Hepatocyte (in vitro differentiated cells): ENCODE data around the gene KBTBD6. TPM values are rescaled to one million over a fixed set of nuclear protein-coding genes. Genes with fewer than 3 reads are reported as not detected.
A peak's percentile ranks its signal among the peaks of the same experiment; 100 is the strongest.

Experiments
- DNase-seq: peaks from one replicate; pipeline ENCODE4 v3.0.0-alpha.2; 2016; ENCODE audit warnings: low spot score
- H2AFZ ChIP-seq: fragments of 200-600 bp; sonication (generic); 2 replicates; pipeline ENCODE4 v1.6.0; 2016; ENCODE audit warnings: antibody characterized with exemption, mild to moderate bottlenecking
- H3K27ac ChIP-seq: fragments of 200-600 bp; sonication (generic); 2 replicates; pipeline ENCODE4 v1.5.1; 2016; ENCODE audit warnings: mild to moderate bottlenecking
- H3K27me3 ChIP-seq: fragments of 200-600 bp; sonication (generic); 2 replicates; pipeline ENCODE4 v1.6.1; 2016
- H3K36me3 ChIP-seq: fragments of 200-600 bp; sonication (generic); replicated peaks from 2 replicates; pipeline ENCODE4 v1.5.1; 2016; ENCODE audit warnings: low read depth; ENCODE audit not compliant: insufficient read depth
- H3K4me1 ChIP-seq: fragments of 200-600 bp; sonication (generic); 2 replicates; pipeline ENCODE4 v1.5.1; 2016; ENCODE audit warnings: mild to moderate bottlenecking, moderate library complexity; ENCODE audit not compliant: insufficient read depth
- H3K4me2 ChIP-seq: fragments of 200-600 bp; sonication (generic); 2 replicates; pipeline ENCODE4 v1.6.0; 2016
- H3K4me3 ChIP-seq: fragments of 200-600 bp; sonication (generic); 2 replicates; pipeline ENCODE4 v1.5.1; 2016; ENCODE audit warnings: mild to moderate bottlenecking
- H3K79me2 ChIP-seq: fragments of 200-600 bp; sonication (generic); 2 replicates; pipeline ENCODE4 v1.6.0; 2017; ENCODE audit warnings: mild to moderate bottlenecking
- H3K9me2 ChIP-seq: fragments of 200-600 bp; sonication (generic); replicated peaks from 2 replicates; pipeline ENCODE4 v1.6.0; 2017; ENCODE audit warnings: mild to moderate bottlenecking; ENCODE audit not compliant: insufficient read depth
- H3K9me3 ChIP-seq: fragments of 200-600 bp; sonication (generic); 2 replicates; pipeline ENCODE4 v1.5.1; 2016; ENCODE audit warnings: low read depth, mild to moderate bottlenecking
- H4K20me1 ChIP-seq: fragments of 200-600 bp; sonication (generic); 2 replicates; pipeline ENCODE4 v1.6.0; 2016; ENCODE audit warnings: mild to moderate bottlenecking; ENCODE audit not compliant: insufficient read depth, poor library complexity, severe bottlenecking
- EZH2 ChIP-seq: fragments of 200-600 bp; sonication (generic); IDR thresholded peaks from 2 replicates; pipeline ENCODE4 v1.6.1; 2016; ENCODE audit warnings: antibody characterized with exemption, mild to moderate bottlenecking, borderline replicate concordance
- EZH2phosphoT487 ChIP-seq: fragments of 200-600 bp; sonication (generic); IDR thresholded peaks from one replicate; pipeline ENCODE4 v1.6.1; 2018; ENCODE audit warnings: antibody characterized with exemption, mild to moderate bottlenecking, low read depth, moderate library complexity; ENCODE audit not compliant: unreplicated experiment, severe bottlenecking
- WGBS: methylation state at CpG from one replicate; pipeline ENCODE4 v1.1.6; 2016; ENCODE audit warnings: low lambda C conversion rate; ENCODE audit errors: missing lambda C conversion rate; 5-methylcytosine and 5-hydroxymethylcytosine counted together
- polyA plus RNA-seq: library from polyadenylated mRNA; unstranded; fragments of >200 nt; fragmentation: Nextera tagmentation; extraction: Ambion mirVana; gene quantifications from 2 replicates; pipeline ENCODE4 v1.2.1, GENCODE V29; 2016
- total RNA-seq: library from RNA; depleted of rRNA; stranded (reverse); fragments of >200 nt; gene quantifications from 2 replicates; pipeline ENCODE4 v1.2.3, GENCODE V29; 2014
- TF ChIP-seq, protein P1 (sequence below): fragments of 200-600 bp; sonication (generic); IDR thresholded peaks from 2 replicates; pipeline ENCODE4 v1.5.1; 2016; ENCODE audit warnings: antibody characterized with exemption, mild to moderate bottlenecking; ENCODE audit not compliant: poor library complexity

Gene KBTBD6
- total and polyA plus RNA-seq, 2 experiments from 2014 or later: 3.5 to 8.7 TPM

DNA sequence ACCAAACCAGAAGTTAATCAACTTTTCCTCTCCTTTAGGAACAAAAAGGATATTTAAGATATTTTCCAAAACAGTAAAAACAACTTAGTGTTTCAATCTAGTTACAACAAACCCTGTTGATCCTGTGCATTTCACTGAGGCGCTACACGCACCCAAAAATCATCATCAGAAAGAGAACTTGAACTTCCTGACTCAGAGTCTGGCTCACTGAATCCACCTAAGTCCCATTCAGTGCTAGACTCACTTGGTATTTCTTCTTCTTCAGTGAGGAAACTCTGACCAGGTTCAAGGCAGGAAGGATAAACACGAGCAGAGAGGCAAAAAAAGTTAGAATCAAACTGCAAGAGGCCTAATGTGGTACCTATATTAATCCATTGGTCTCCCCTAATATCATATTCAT, 2.2 kb downstream of the KBTBD6 start:
- peaks cover 37% of the 10 kb centered on the region for H3K79me2 ChIP-seq
- WGBS: 91% methylated on average over 3 of the region's 3 CpGs
- TF ChIP-seq, protein P1, sequence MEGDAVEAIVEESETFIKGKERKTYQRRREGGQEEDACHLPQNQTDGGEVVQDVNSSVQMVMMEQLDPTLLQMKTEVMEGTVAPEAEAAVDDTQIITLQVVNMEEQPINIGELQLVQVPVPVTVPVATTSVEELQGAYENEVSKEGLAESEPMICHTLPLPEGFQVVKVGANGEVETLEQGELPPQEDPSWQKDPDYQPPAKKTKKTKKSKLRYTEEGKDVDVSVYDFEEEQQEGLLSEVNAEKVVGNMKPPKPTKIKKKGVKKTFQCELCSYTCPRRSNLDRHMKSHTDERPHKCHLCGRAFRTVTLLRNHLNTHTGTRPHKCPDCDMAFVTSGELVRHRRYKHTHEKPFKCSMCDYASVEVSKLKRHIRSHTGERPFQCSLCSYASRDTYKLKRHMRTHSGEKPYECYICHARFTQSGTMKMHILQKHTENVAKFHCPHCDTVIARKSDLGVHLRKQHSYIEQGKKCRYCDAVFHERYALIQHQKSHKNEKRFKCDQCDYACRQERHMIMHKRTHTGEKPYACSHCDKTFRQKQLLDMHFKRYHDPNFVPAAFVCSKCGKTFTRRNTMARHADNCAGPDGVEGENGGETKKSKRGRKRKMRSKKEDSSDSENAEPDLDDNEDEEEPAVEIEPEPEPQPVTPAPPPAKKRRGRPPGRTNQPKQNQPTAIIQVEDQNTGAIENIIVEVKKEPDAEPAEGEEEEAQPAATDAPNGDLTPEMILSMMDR: no peak
- TF ChIP-seq EZH2: no peak
- TF ChIP-seq EZH2phosphoT487: no peak

DNA sequence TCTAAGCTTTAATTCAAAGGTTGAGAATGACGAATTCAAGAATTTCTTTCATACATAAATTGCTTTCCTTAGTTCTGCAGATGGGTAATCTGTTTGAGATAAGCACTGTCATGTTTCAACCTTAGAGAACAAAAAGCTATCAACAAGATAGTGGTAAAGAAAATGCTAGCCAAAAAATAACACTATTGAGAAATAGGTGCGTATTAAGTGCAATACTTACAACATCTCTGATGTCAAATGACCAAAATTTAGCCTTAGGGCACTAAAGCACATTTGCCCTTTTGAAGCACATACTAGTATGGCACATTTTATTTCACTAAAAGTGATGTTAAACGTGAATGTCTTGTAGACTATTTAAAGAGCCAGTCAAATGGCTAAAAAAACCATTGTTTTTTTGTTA, 4.9 kb downstream of the KBTBD6 start:
- Histone ChIP-seq H3K27ac (no peak overlapping the region), H3K9me3 (no peaks in the 10 kb centered on the region), H4K20me1 (no peaks in the 10 kb centered on the region), H2AFZ (no peak overlapping the region), H3K79me2 (peaks cover 37% of the 10 kb centered on the region), H3K4me1 (peaks cover 15% of the 10 kb centered on the region), H3K36me3 (no peaks in the 10 kb centered on the region), H3K27me3 (no peaks in the 10 kb centered on the region), H3K4me3 (no peak overlapping the region), H3K4me2 (no peak overlapping the region), H3K9me2 (no peaks in the 10 kb centered on the region)
- no peak for DNase-seq
- TF ChIP-seq EZH2phosphoT487: no peak
- TF ChIP-seq, protein P1: no peak
- 93% methylated on average over 3 of the region's 3 CpGs for WGBS

More for the DNA sequence above, 2.2 kb downstream of the KBTBD6 start:
- Histone ChIP-seq H3K9me2 (no peaks in the 10 kb centered on the region), H3K27me3 (no peaks in the 10 kb centered on the region), H4K20me1 (no peaks in the 10 kb centered on the region), H2AFZ (no peak overlapping the region), H3K4me3 (no peak overlapping the region), H3K9me3 (no peaks in the 10 kb centered on the region), H3K4me1 (peaks cover 15% of the 10 kb centered on the region), H3K36me3 (no peaks in the 10 kb centered on the region), H3K4me2 (peak overlapping the region; percentile 83), H3K27ac (no peak overlapping the region)
- DNase-seq: no peak

DNA sequence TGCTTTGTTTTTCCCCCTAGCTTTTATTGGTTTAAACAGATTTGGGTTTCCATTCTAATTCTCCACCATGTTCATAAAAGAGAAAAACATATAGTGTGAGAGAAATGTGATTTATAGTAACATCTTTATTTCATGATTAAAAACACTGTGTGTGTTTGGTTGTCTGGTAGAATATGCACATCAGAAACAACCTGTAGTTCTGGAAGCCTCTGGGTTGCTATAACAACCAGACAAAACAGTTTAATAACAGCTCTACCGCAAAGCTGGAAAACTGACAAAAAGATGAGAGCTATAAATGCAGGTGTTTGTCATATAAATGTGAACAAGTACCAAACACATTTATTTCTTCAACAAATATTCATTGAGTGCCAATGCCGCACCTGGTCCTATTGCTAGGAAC, 9.8 kb downstream of the KBTBD6 start:
- H4K20me1 ChIP-seq: no peaks in the 10 kb centered on the region
- no peaks in the 10 kb centered on the region for H3K4me1 ChIP-seq
- no peaks in the 10 kb centered on the region for H3K9me2 ChIP-seq
- H3K79me2 ChIP-seq: no peaks in the 10 kb centered on the region
- H3K27ac ChIP-seq: no peak overlapping the region
- H3K9me3 ChIP-seq: no peaks in the 10 kb centered on the region
- WGBS: 91% methylated on average over 2 of the region's 2 CpGs
- no peaks in the 10 kb centered on the region for H3K36me3 ChIP-seq
- no peak overlapping the region for H3K4me2 ChIP-seq
- no peak overlapping the region for H2AFZ ChIP-seq
- TF ChIP-seq, protein P1: no peak
- no peak for TF ChIP-seq EZH2phosphoT487
- no peak for TF ChIP-seq EZH2
- H3K4me3 ChIP-seq: no peak overlapping the region
- no peak for DNase-seq
- H3K27me3 ChIP-seq: no peaks in the 10 kb centered on the region

DNA sequence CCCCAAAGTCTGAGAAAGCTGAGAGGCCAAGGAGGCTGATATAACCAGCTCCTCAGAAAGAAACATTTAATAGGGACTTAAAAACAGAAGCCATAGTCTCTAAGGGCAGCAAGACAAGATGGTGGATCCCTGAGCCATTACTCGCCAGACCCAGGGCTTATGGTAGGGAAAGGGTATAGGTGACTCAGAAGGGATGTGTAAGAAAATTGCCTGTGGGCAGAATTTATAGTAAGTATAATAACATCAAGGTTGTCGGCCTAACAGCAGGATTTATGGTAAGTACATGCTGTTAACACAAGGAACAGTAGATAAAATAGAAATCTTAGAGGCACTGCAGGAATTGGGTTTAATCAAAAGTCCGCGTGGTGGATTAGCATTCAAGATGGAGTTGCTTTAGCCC, 14.7 kb downstream of the KBTBD6 start:
- 78% methylated on average over 4 of the region's 4 CpGs for WGBS
- no peaks in the 10 kb centered on the region for H4K20me1 ChIP-seq

More for the DNA sequence above, 14.7 kb downstream of the KBTBD6 start:
- Histone ChIP-seq H3K27me3 (no peaks in the 10 kb centered on the region), H3K27ac (no peak overlapping the region), H3K4me2 (no peak overlapping the region), H3K79me2 (no peaks in the 10 kb centered on the region), H3K9me2 (no peaks in the 10 kb centered on the region), H3K4me1 (no peaks in the 10 kb centered on the region), H3K9me3 (no peaks in the 10 kb centered on the region), H2AFZ (no peak overlapping the region), H3K36me3 (no peaks in the 10 kb centered on the region), H3K4me3 (no peak overlapping the region)
- TF ChIP-seq EZH2 (no peak), EZH2phosphoT487 (no peak)
- TF ChIP-seq, protein P1: no peak
- no peak for DNase-seq
